HG02973 (cell line): Measurements from ENCODE around the gene TECTA.
"Not testable (repeated sequence)": the region's sequence is repeated elsewhere in the genome, so short reads cannot be mapped to it uniquely, and the experiment has no call there.

ENCODE experiments used
- ATAC-seq: cut with Tn5 transposase; IDR thresholded peaks from one replicate; pipeline ENCODE4 v1.9.1; 2021; ENCODE audit warnings: moderate library complexity; ENCODE audit not compliant: unreplicated experiment

Gene TECTA

DNA sequence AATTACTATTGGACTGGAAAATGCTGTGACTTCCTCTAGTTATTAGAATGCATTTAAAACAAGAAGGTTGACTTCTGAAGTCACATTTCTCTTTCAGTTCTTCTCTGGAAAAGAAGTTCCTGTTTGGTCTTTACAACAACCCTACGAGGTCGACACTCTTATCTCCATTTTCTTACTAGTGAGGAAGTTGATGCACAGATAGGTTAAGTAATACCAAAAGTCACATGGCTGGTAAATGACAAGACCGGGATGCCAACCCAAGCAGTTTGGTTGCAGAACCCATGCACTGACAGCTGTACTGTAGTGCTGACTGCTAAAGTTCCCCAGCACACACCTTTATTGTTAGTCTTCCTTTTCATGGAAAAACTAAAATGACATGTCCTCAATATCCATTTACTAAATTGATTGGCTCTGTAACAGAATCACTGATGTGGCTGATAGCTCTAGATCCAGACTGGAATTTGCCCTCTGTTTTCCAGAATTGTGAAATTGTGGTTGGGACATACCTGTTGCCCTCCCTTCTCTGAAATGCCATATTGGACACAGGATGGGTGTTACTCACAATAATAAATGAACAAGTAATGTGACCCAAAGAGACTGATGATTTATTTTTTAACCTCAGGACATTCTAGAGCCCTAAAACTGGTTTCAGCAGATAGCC is 9.4 kb upstream of the TECTA start:
- no peak for ATAC-seq

DNA sequence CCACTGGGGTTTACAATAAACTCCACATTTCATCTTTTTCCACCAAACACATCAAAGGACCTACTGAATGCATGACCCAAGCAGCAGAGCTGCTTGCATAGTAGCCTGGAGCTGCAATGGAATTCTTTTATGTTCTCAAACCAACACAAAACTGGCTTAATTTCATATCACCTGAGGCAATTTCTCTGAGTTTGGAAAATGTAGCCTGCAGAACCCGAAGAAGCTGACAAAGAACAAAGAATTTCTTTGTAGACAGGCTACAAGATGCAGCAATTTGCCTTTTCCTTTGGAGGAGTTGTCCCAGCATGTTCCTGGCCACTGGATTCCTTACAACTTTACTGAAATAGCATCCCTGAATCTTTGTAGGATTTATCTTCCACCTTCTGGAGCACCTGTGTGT is 5.5 kb upstream of the TECTA start:
- ATAC-seq, result no peak

- ATAC-seq, result no peak
Observed at GRCh38 chr11:121099364-121099763, 1.7 kb upstream of the TECTA start.

GRCh38 chr11:121099885-121100284 is 1.2 kb upstream of the TECTA start:
- ATAC-seq, result no peak

- ATAC-seq, result no peak
Observed at GRCh38 chr11:121104312-121104762, 3.3 kb downstream of the TECTA start.

DNA sequence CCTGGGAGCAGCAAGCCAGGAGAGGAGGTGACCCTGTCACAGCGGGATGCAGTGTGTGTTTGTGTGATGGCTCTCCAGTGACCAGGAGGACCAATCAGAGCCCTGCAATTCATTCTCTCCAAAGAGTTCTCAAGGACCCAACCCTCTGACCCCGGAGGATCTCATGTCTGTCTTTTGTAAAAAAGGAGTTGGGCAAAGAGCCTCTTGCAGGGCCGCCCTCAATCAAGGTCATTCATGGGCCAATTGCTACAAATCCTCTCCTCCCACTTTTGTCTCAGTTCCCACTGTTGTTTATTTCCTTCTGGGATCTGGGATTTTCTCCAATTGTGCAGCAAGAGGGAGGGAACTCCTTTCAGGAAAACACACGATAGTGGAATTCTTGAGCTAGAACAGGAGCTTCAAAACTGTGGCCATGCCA is 4.0 kb downstream of the TECTA start:
- ATAC-seq, result no peak

DNA sequence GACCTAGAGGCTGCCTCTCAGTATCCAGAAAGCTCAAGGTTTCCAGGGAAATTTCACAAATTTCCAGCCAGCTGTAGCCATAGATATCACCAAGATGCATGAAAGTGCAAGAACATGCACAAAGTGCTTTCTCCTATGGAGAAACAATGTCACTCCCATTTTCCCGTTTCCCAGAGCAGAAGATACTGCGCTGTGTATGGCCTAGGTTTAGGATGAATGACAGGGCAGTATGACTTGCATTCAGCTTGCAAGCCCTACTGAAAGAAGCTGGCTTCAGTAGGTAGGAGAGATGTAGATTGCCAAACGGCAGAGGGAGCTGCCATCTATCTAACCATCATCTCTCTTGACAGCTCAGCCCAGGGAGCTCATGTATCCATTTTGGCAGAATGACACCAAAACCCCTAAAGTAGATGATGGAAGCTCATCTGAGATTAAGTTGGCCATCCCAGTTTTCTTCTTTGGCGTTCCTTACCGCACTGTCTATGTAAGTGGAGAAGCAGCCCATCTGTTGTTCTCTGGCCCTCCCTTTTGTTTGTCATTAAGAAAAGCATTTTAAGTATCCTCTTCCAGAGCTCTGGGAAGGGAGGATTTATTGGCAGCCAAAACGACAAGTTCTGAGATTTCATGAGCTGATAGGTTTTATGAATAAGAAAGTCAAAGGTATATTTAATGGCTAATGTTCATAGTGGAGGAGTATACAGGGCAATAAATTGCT is 4.6 kb downstream of the TECTA start:
- ATAC-seq, result no peak

DNA sequence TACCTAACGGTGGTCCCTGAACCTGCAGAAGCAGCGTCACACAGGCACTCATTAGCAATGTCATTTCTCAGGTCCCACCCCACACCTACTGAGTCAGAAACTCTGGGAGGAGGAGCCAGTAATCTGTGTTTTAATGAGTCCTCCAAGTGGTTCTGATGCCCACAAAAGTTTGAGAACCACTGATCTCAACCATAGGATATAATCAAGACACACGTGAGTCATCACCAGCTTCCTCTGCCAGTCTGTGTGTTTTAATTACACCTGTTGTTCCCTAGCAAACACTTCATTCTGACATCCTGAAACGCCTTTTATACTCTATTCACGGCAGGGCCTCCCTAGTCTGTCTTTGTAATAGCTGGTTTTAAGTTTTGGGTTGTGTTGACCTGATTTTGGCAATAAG is 5.8 kb downstream of the TECTA start:
- ATAC-seq, result no peak

GRCh38 chr11:121108413-121108812 is 7.4 kb downstream of the TECTA start:
- ATAC-seq, result no peak

DNA sequence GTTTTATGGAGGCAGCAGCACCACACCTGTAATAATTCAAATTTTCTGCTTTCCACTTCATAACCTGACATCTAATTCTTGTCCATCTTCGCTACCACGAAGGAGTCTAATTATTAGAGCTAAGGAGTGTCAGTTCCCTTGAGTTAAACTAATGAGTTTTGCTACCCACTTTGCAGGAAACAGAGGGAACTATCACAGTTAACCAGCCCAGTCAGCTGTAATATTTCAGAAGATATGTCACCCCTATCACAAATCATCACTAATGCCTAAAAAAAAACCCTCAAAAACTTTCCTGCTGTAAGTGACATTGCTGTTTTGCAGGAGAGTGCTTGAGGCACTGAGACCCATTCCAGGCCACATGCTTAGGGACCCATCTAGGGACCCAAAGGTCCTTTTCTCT is 8.4 kb downstream of the TECTA start:
- ATAC-seq, result no peak

GRCh38 chr11:121109916-121110586 is 9.0 kb downstream of the TECTA start:
- no peak for ATAC-seq

DNA sequence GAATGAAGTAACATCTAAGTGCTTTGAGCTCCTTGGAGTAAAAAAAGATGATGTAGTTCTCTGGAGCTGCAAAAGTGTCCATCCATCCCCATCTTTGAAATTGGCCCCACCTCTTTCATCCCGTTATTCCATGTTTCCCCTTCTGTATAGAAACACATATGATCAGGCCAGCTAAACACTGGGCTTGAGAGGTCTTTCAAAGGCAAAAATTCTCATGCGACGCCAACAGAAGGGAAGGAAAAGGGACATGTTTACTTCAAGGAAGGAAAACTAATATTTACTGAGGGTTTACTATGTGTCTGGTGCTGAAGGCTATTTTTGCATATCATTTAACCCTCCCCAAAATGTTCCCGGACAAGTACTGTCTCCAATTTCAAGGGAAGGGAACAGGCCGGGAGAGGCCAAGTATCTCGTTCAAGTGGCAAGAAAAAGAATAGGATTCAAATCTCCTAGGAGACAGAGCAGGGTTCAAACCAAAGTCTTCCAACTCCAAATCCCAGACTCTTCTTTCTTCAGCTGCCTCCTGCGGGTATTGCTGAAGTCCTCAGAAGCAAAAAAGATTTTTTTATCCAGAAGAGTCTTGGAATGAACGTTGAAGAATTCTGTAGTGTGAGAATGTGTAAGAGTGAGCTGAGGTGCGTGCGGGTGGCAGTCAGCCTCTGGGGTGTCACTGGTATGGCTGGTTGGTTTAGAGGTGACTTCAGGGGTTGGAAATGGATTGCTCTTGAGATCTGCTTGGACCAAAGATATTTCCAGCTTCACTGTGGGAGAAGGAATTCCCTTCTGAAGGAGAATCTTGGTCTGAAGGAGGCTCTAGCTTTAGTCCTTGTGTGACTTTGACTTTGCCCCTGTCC is 10.1 kb downstream of the TECTA start:
- no peak for ATAC-seq

- ATAC-seq, result no peak
Observed at GRCh38 chr11:121112498-121113455, 11.7 kb downstream of the TECTA start.

DNA sequence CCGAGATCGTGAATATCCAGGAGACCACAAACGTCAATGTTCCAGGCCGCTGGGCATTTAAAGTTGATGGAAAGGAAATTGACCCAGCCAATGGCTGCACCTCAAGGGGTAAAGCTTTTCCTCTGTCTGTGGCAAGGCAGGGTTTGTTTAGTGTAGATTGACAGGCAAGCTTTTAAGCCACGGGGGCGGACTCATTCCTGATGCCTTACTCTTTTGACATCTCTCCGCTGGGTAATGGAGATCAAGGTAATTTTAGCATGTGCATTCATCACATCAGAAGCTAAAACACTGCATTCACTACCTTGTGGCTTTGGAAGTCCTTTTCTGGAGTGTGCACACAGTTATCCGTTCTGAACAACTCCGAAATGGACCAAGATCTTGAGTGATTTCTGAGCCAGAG is 12.6 kb downstream of the TECTA start:
- no peak for ATAC-seq

DNA sequence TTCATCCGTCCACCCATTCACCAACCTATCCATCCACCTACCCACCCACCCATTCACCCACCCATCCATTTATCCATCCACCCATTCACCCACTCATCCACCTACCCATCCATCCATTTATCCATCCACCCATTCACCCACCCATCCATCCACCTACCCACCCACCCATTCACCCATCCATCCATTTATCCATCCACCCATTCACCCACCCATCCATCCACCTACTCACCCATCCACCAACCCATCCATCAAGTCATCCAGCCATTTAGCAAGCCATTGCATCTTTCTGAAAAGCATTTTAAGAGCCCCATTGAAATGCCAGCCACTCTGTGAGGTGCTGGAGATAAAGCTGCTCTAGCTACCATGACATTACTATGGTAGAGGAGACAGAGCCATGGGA is 14.0 kb downstream of the TECTA start:
- ATAC-seq, result not testable (repeated sequence)

- no peak for ATAC-seq
Observed at GRCh38 chr11:121117788-121118187, 16.7 kb downstream of the TECTA start.

DNA sequence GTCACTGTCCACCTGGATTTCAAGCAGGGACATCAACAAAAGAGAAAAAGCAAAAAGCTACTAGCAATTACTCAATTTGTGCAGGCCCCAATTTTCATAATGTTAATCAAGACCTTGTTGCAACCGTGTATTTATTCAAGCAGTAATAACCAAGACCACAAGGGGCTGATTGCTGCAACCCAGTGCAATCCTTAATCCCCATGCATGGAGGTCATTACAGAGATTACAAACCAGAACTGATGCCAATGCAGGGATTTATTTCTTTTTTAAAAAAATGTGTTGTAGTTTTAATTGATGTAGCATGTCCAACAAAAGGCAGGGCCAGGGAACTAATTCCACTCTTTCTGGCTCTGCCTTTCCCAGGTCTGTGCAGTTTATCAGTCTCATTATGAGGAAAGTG is 18.4 kb downstream of the TECTA start:
- ATAC-seq, result no peak

- no peak for ATAC-seq
Observed at GRCh38 chr11:121122328-121122727, 21.3 kb downstream of the TECTA start.

- ATAC-seq, result no peak
Observed at GRCh38 chr11:121123496-121124069, 22.5 kb downstream of the TECTA start.

DNA sequence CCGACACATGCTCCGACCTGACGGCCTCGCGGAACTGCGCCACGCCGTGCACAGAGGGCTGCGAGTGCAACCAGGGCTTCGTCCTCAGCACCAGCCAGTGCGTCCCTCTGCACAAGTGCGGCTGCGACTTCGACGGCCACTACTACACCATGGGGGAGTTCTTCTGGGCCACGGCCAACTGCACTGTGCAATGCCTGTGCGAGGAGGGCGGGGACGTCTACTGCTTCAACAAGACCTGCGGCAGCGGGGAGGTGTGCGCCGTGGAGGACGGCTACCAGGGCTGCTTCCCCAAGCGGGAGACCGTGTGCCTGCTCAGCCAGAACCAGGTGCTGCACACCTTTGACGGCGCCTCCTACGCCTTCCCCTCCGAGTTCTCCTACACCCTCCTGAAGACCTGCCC is 26.8 kb downstream of the TECTA start:
- ATAC-seq, result no peak
